GM18511 (cell line): Measurements from ENCODE around the gene MRPL37.

Source experiments
- ATAC-seq: cut with Tn5 transposase; IDR thresholded peaks from one replicate; pipeline ENCODE4 v1.9.1; 2021; ENCODE audit warnings: mild to moderate bottlenecking, moderate library complexity; ENCODE audit not compliant: unreplicated experiment

The MRPL37 gene

GRCh38 chr1:54238353-54239034, 38.5 kb downstream of the MRPL37 start:
- no peak for ATAC-seq

DNA sequence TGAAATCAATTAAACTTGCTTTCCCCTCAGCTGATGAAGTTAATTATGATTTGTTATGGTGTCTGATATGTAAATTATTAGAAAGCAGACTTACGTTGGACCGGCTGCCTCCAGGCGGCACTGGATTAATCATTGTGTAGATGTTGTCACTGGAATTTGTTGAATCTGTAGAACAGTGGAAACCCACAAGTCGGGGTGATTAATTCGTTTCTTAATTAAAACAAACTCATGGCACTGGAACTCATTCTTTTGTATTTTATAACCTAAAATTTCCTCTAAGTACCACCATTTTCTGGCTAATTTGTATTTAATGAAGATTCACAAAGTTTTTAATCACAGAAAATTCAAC, 39.0 kb downstream of the MRPL37 start:
- no peak for ATAC-seq

- no peak for ATAC-seq
Measured at GRCh38 chr1:54239631-54240031, 39.7 kb downstream of the MRPL37 start.

GRCh38 chr1:54240741-54241335, 40.9 kb downstream of the MRPL37 start:
- ATAC-seq, result no peak

DNA sequence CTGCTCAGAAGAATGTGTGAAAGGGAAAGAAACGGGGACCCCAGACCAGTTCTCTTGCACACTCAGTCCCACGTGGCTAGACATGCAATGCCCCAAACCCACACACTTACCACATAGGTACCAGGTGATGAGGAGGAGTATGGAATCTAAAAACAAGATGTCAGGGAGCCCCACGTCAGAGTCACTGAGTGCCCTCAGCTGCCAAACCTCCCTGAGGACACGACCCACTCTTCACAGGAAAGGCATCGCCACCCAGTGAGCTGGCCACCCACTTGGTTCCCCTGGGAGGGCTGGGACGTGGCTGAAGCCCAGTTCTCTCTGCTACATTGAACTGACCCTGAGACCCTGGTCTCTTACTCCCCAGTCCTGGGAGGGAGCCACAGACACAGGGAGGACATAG, 41.4 kb downstream of the MRPL37 start:
- ATAC-seq, result no peak

- no peak for ATAC-seq
Measured at GRCh38 chr1:54243022-54243421, 43.1 kb downstream of the MRPL37 start.

- ATAC-seq, result no peak
Measured at GRCh38 chr1:54244655-54245054, 44.7 kb downstream of the MRPL37 start.

GRCh38 chr1:54245501-54245900, 45.5 kb downstream of the MRPL37 start:
- ATAC-seq, result no peak

- ATAC-seq, result no peak
Measured at GRCh38 chr1:54246116-54246721, 46.3 kb downstream of the MRPL37 start.

DNA sequence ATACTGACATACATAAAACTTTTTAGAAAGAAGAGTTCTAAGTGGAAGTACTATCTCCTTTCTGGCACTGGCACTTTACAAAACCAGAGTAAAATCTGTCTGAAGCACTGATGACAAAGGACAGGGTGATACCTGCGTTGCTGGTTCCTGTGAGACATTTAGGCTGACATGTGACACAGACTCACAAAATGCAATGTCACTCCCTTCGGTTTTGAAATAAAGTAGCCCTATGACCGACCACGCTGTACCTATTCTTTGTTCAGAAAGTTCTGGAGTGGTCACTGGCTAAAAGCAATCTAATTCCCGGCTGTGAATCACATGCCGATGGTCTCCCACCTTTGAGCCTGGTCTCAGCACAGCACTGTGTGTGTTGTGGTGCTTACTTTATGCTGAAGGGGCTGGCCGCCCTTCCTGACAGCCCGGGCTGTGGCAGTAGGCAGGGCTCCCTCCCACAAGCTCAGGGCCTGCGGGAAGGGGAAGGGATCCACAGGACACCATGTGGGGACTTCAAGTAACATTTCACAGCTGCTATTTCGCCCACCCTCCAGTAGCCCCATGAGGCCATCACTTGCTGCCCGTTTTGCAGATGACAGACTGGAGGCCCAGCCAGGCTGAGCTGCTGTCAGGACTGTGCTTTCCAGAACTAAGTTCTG, 48.0 kb downstream of the MRPL37 start:
- ATAC-seq, result no peak

- no peak for ATAC-seq
Measured at GRCh38 chr1:54248966-54249365, 49.0 kb downstream of the MRPL37 start.

- ATAC-seq, result no peak
Measured at GRCh38 chr1:54249819-54250435, 50.0 kb downstream of the MRPL37 start.

DNA sequence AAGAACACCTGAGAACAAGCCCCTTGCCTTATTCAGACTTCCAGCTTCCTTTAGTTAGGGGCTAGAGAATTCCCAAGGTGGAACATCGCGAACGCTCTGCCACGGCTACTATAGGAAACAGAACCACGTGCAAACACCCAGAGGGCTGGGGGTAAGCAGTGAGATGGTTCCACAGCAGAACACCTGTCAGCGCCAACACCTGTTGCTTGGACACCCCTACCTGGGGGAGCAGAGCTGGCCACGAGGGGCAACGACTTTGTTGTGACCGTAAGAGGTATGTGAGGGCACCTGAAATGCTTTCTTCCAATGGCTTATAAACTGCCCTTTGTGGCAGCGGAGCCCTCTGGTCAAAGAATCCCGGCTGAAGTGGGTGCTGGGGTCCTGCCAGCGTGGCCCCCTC, 50.7 kb downstream of the MRPL37 start:
- no peak for ATAC-seq

DNA sequence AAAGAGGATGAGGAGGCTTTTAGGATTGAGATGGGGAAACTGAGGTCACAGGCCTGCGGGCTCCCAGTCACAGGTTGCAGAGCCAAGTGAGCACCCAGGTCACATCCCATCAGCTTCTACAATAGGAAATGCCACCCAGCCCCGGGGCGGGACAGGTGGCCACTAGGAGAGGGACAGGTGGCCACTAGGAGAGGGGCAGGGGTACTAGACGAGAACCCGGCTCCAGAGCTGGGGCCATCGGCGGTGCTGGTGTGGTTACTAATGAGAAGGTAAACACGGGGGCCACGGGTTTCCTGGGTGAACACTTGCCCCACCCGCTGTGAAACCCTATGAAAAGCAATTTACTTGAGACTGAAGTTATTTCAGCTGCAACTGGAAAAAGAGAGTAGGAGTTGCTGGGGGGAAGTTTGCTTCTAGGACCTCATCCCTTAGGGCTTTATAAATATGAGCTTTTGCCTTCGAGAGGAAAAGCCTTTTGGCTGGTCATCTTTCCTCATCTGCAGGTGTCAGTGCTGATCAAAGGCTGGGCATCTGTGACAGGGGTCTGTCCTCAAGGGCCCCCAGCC, 52.5 kb downstream of the MRPL37 start:
- no peak for ATAC-seq

DNA sequence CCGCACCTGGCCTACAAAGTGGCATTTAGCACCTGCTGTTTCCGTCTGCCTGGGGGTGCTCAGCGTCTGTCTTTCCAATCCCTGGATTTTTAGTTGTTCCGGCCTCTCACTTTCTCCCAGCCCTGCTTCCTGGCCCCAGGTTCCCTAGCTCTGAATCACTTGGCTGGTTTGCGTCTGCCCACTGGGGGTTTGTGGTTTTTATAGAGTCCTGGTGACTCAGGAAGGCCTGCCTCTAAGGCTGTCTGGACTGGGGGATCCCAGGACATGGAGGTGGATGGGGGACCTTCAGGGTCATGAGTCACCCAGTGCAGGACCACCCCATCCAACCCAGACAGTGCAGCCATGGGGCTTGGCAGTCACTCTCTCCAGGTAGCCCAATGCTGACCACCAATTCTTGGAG, 53.5 kb downstream of the MRPL37 start:
- ATAC-seq, result no peak

DNA sequence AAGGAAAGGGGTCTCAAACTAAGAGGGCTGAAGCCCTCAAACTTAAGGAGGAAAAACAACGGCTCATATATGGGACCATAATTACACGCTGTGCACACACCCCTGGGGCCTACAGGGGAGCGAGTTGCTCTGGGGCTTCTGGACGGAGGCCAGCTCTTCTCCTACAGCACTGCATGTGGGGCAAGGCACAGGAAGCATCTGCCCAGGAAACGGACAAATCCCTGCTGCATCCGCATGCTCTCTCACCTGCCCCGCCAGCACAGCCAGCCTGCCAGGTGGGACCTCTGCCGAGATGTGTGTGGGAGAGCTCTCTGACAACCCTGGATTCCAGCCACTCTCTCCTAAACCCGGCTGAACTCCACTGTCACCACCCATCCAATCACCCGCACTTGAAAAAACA, 54.1 kb downstream of the MRPL37 start:
- ATAC-seq, result no peak

DNA sequence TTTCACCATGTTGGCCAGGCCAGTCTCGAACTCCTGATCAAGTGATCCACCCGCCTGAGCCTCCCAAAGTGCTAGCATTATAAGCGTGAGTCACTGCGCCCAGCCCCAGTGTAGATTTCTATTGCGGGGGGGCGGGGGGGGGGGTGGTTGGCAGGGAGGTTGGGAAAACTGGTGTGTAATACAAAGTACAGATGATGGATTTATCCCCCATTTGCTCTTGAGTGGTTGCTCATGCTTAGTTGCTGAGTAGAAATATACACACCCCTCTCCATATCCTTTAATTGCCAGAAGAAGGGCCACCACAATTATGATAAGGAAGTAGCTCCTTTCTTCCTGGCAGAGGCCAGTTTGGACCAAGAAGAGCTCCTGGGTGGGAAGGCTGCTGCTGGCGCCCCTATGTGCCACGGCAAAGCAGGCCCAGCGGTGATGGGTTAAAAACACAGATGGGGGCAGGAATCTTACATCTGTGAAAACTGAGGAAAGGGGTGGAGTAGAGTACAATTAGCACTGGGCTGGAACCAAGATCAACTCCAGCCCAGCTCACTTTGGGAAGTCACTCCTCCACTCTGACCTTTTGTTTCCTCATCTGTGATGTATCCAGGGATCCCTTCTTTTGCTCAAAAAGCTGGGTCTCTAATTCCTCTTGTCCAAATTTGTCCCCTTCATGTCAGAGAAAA, 55.2 kb downstream of the MRPL37 start:
- ATAC-seq, result no peak

DNA sequence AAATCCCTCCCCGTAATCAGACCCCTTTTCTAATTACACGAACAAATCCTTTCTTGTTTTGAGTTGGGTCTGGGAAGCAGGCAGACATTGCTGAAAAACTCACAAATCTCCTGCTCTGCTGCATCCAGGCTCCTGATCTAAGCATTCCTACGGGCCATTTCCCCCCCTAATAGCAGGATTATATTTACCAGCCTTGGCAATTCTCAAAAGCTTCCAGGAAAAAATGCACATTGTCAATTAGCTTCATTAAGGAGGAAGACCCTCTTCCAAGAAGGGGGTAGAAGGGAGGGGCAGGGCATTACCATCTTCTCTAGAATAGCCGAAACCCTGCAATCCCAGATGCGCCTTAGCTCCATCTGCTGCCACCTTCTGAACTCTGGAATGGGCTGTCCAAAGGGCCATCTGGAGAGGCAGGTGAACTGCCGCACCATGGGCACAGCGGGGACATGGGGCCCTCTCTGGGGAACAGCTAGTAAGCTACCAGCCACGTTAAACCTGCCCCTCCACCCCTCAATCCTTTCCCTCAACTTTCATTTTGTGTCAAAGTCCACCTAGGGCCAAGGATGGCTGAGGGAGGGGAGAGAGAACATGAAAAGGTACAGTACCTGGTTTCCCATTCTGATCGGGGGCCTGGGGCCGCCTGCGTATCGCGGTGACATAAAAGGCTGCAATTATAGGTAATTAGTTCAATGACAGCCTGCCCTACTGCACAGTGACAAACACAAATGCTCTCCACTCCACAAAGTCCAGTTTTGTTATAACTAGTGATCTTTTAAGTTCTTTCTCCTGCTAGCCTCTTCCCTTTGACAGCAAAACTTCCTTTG, 56.8 kb downstream of the MRPL37 start:
- no peak for ATAC-seq

DNA sequence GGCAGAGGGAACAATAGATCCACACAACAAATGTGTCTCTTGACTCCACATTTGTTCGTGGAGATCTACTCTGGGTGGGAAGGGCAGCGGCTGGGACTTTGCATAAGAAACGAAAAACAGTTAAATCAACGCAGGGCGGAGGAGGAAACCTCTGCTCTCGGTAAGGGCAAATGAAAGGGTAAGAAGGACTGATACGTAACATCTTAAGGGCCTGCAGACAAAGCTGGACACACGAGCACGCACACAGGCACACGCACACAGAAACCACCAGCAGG, 57.3 kb downstream of the MRPL37 start:
- no peak for ATAC-seq

DNA sequence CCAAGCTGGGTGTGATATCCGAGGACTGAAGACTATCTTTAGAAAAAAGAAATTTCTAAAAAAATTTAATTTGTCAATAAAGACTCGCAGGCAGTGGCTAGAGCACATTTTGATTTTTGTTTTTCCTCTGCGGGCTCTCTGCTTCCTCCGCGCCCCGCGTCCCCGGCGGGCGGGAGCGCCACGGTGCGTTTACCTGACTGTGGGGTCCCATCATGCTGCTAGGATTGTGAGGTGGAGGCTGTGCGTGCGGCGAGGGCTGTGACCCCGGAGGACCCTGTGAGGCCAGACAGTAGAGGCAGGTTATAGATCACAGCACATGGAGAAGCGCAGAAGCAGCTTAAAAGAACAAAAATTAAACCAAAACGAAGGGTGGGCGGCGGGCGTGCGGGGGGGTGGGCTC, 57.9 kb downstream of the MRPL37 start:
- ATAC-seq, result no peak
